ENCODE results near the gene HAND1.

The HAND1 gene

GRCh38 chr5:154522284-154522683 lies 44.3 kb upstream of the HAND1 start:
- no peak for DNase-seq (ENCODE audit: low read depth, low spot score)
- H3K4me3 ChIP-seq (ENCODE audit: low read depth, low read length), result no peak overlapping the region
- CTCF ChIA-PET, result interaction anchor here (0.7 to 3.4 kb wide), 4 partner anchors 11 to 54 kb away, joined by 4 to 33 read pairs (median 10); no protein-coding TSS in a partner anchor
- TF ChIP-seq, protein P1, sequence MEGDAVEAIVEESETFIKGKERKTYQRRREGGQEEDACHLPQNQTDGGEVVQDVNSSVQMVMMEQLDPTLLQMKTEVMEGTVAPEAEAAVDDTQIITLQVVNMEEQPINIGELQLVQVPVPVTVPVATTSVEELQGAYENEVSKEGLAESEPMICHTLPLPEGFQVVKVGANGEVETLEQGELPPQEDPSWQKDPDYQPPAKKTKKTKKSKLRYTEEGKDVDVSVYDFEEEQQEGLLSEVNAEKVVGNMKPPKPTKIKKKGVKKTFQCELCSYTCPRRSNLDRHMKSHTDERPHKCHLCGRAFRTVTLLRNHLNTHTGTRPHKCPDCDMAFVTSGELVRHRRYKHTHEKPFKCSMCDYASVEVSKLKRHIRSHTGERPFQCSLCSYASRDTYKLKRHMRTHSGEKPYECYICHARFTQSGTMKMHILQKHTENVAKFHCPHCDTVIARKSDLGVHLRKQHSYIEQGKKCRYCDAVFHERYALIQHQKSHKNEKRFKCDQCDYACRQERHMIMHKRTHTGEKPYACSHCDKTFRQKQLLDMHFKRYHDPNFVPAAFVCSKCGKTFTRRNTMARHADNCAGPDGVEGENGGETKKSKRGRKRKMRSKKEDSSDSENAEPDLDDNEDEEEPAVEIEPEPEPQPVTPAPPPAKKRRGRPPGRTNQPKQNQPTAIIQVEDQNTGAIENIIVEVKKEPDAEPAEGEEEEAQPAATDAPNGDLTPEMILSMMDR (IDR thresholded peaks at IDR 0.05; ENCODE audit: insufficient read depth, low read length, missing control alignments), result no peak
- POLR2A ChIA-PET, result no interaction called here

DNA sequence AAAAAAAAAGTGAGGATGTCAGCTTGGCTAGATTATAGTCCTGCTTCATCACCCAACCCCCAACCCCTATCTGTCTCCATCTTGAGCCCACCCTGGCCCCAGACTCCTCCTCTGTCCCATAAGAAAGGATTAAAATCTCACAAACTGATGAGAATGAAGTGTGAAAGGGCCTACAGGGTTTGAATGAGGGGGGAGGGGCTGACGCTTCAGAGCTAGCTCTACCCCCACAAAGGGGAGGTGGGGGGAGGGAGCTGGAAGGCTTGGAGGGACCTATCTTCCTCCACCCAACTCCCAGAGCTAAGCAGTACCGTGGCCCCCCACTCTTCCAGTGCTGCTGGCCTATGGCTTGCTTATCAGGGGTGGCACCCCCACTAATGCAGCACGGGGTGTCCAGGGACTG lies 43.7 kb upstream of the HAND1 start:
- CTCF ChIA-PET, result interaction anchor here (1.1 to 3.4 kb wide), 23 partner anchors 7 to 259 kb away, joined by 3 to 33 read pairs (median 6); no protein-coding TSS in a partner anchor
- DNase-seq (ENCODE audit: low read depth, low spot score), result no peak
- no peak overlapping the region for H3K4me3 ChIP-seq (ENCODE audit: low read depth, low read length)
- TF ChIP-seq, protein P1 (IDR thresholded peaks at IDR 0.05; ENCODE audit: insufficient read depth, low read length, missing control alignments), result no peak
- POLR2A ChIA-PET, result no interaction called here

DNA sequence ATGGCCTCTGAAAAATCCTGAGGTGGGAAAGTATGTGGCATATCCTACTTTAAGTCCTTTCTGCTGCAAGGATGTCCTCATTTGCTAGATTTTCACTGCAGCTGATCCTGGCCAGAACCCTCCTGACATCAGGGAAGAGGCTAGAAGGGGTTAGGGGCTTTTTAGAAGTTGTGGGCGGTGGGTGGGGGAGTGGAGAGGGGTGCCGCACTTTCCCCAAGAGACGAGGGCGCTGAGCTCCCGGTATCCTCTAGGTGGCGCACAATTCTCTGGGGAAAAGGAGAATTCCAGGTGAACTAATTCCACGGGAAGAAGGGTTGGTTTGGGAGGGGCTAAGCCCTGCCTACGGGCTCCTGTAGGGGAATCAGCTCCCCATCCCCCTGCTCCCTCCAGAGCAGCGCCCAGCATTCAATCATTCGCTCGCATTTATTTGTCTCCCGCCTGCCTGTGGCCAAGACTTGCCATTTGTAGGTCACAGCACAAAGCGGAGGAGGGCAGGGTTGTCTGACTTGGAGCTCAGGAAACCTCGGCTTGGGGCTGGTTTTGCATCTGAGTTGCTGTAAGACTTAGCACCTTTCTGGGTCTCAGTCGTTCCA lies 42.9 kb upstream of the HAND1 start:
- TF ChIP-seq, protein P1 (IDR thresholded peaks at IDR 0.05; ENCODE audit: insufficient read depth, low read length, missing control alignments), result peak; percentile 66
- no peak for DNase-seq (ENCODE audit: low read depth, low spot score)
- ChIA-PET CTCF (interaction anchor here (0.6 to 3.4 kb wide), 35 partner anchors 8 to 449 kb away, joined by 3 to 33 read pairs (median 5); no protein-coding TSS in a partner anchor), POLR2A (interaction anchor here (0.6 kb wide), 1 partner anchor 9 kb away, joined by 3 read pairs; no protein-coding TSS in a partner anchor)
- H3K4me3 ChIP-seq (ENCODE audit: low read depth, low read length), result no peak overlapping the region

GRCh38 chr5:154519359-154519758 lies 41.3 kb upstream of the HAND1 start:
- H3K4me3 ChIP-seq (ENCODE audit: low read depth, low read length), result no peak overlapping the region
- no peak for DNase-seq (ENCODE audit: low read depth, low spot score)
- TF ChIP-seq, protein P1 (IDR thresholded peaks at IDR 0.05; ENCODE audit: insufficient read depth, low read length, missing control alignments), result no peak
- POLR2A ChIA-PET, result no interaction called here
- CTCF ChIA-PET, result interaction anchor here (0.8 to 3.4 kb wide), 8 partner anchors 8 to 447 kb away, joined by 3 to 33 read pairs (median 10); no protein-coding TSS in a partner anchor

DNA sequence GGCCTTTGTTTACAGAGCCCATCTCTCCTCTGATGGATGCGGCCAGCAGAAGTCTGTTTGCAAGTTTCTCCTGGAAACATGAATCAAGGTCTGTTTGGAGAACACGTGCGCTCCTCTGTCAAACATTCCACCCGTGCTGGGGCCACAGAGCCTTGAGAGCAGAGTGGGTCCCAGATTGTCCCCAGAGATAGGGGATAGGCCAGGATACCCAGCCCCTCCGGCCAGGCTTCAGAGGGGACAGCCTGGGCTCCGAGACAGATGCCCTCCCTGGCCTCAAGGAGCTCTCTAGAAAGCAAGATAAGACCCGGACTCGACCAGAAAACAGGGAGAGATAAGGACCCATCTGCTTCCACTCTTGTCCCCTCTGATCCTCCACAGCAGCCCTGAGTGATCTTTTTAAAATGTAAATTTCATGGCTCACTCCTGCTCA lies 40.4 kb upstream of the HAND1 start:
- CTCF ChIA-PET, result interaction anchor here (0.8 kb wide), 1 partner anchor 26 kb away, joined by 3 read pairs; no protein-coding TSS in a partner anchor
- H3K4me3 ChIP-seq (ENCODE audit: low read depth, low read length), result no peak overlapping the region
- no peak for DNase-seq (ENCODE audit: low read depth, low spot score)
- POLR2A ChIA-PET, result no interaction called here
- TF ChIP-seq, protein P1 (IDR thresholded peaks at IDR 0.05; ENCODE audit: insufficient read depth, low read length, missing control alignments), result no peak

- H3K4me3 ChIP-seq (ENCODE audit: low read depth, low read length), result no peak overlapping the region
- TF ChIP-seq, protein P1 (IDR thresholded peaks at IDR 0.05; ENCODE audit: insufficient read depth, low read length, missing control alignments), result no peak
- POLR2A ChIA-PET, result no interaction called here
- no peak for DNase-seq (ENCODE audit: low read depth, low spot score)
- CTCF ChIA-PET, result no interaction called here
Measured at GRCh38 chr5:154517810-154518437, 39.9 kb upstream of the HAND1 start.
